IMR-90 (cell line): ENCODE results near the gene ATG5. TPM values are rescaled to one million over a fixed set of nuclear protein-coding genes. Genes with fewer than 3 reads are reported as not detected.

ENCODE experiments used
- ATAC-seq: fragments of 200-7000 bp; cut with Tn5 transposase; 2 replicates; pipeline ENCODE4 v1.9.1; 2020; ENCODE audit warnings: low read depth, mild to moderate bottlenecking, moderate library complexity
- BruUV-seq: library from RNA; stranded (reverse); fragments of 400-500 nt; replicated peaks from 2 replicates; lab custom pipeline; 2021; lab: Mats Ljungman, UMichigan
- CTCF ChIA-PET: fragments of 300-600 bp; formaldehyde crosslinking; extraction: SDS; loops from one replicate; lab custom pipeline; 2021; ENCODE audit warnings: antibody characterized with exemption; lab: Yijun Ruan, JAX
- POLR2A ChIA-PET: fragments of 300-600 bp; sonication (Branson Sonifier 250); formaldehyde crosslinking; loops from one replicate; lab custom pipeline; 2022; ENCODE audit warnings: antibody characterized with exemption; ENCODE audit not compliant: unreplicated experiment; lab: Charles Lee
- DNase-seq: peaks from one replicate; pipeline ENCODE4 v3.0.0; 2013
- H2AFZ ChIP-seq: replicated peaks from 2 replicates; pipeline ENCODE3; 2013; ENCODE audit warnings: low read length, mild to moderate bottlenecking; ENCODE audit not compliant: poor library complexity
- H2AK5ac ChIP-seq: 2 replicates; pipeline ENCODE4 v1.6.1; 2013; ENCODE audit warnings: low read depth, low read length, inconsistent platforms
- H2AK9ac ChIP-seq: replicated peaks from 2 replicates; pipeline ENCODE3; 2013; ENCODE audit warnings: mild to moderate bottlenecking, low read depth, low read length, moderate library complexity; ENCODE audit not compliant: poor library complexity
- H2BK120ac ChIP-seq: 2 replicates; pipeline ENCODE4 v1.6.1; 2013; ENCODE audit warnings: low read depth, low read length, inconsistent platforms
- H2BK15ac ChIP-seq: 3 replicates; pipeline ENCODE4 v1.6.1; 2013; ENCODE audit warnings: low read depth, low read length, inconsistent platforms
- H2BK20ac ChIP-seq: 2 replicates; pipeline ENCODE4 v1.6.1; 2013; ENCODE audit warnings: low read depth, mild to moderate bottlenecking, inconsistent platforms, low read length, moderate library complexity
- H2BK5ac ChIP-seq: 2 replicates; pipeline ENCODE4 v1.6.1; 2013; ENCODE audit warnings: mild to moderate bottlenecking, low read depth, low read length, inconsistent platforms; ENCODE audit not compliant: poor library complexity, severe bottlenecking
- H3K14ac ChIP-seq: replicated peaks from 2 replicates; pipeline ENCODE4 v1.6.1; 2013; ENCODE audit warnings: low read depth, low read length, inconsistent platforms
- H3K18ac ChIP-seq: 2 replicates; pipeline ENCODE4 v1.6.1; 2013; ENCODE audit warnings: low read depth, low read length, control low read depth
- H3K23ac ChIP-seq: 2 replicates; pipeline ENCODE4 v1.6.1; 2013; ENCODE audit warnings: low read depth, low read length, inconsistent platforms
- H3K27ac ChIP-seq: 2 replicates; pipeline ENCODE4 v1.5.1; 2013; ENCODE audit warnings: mild to moderate bottlenecking, control low read depth, low read length; ENCODE audit not compliant: insufficient read depth
- H3K27me3 ChIP-seq: 2 replicates; pipeline ENCODE4 v1.6.1; 2013; ENCODE audit warnings: low read length; ENCODE audit not compliant: control insufficient read depth, insufficient read depth
- H3K36me3 ChIP-seq: 2 replicates; pipeline ENCODE4 v1.6.1; 2013; ENCODE audit warnings: low read length, mixed read lengths; ENCODE audit not compliant: control insufficient read depth, insufficient read depth
- H3K4ac ChIP-seq: 2 replicates; pipeline ENCODE4 v1.6.1; 2013; ENCODE audit warnings: low read depth, low read length, inconsistent platforms
- H3K4me1 ChIP-seq: 2 replicates; pipeline ENCODE4 v1.6.1; 2013; ENCODE audit warnings: low read length, mixed read lengths; ENCODE audit not compliant: control insufficient read depth, insufficient read depth
- H3K4me2 ChIP-seq: 2 replicates; pipeline ENCODE4 v1.6.1; 2013; ENCODE audit warnings: low read depth, mild to moderate bottlenecking, control low read depth, low read length, moderate library complexity
- H3K4me3 ChIP-seq: 2 replicates; pipeline ENCODE4 v1.5.1; 2013; ENCODE audit warnings: low read depth, mild to moderate bottlenecking, control low read depth, low read length, moderate library complexity; ENCODE audit not compliant: insufficient read depth
- H3K56ac ChIP-seq: 2 replicates; pipeline ENCODE4 v1.6.1; 2013; ENCODE audit warnings: low read length, inconsistent platforms; ENCODE audit not compliant: insufficient read depth; ENCODE audit errors: extremely low read depth
- H3K79me1 ChIP-seq, 2 experiments: 2 replicates each; pipeline ENCODE4 v1.6.1; 2013; ENCODE audit warnings: low read length in 2 of 2, inconsistent platforms in 1 of 2, low read depth in 1 of 2
- H3K9ac ChIP-seq: 2 replicates; pipeline ENCODE4 v1.6.1; 2013; ENCODE audit warnings: low read depth, low read length, control low read depth
- H3K9me1 ChIP-seq: 2 replicates; pipeline ENCODE4 v1.6.1; 2013; ENCODE audit warnings: low read length, inconsistent platforms; ENCODE audit not compliant: insufficient read depth
- H3K9me3 ChIP-seq: 2 replicates; pipeline ENCODE4 v1.6.1; 2013; ENCODE audit warnings: low read length; ENCODE audit not compliant: control insufficient read depth, insufficient read depth
- H4K20me1 ChIP-seq: 2 replicates; pipeline ENCODE4 v1.6.1; 2013; ENCODE audit warnings: low read length, inconsistent platforms; ENCODE audit not compliant: insufficient read depth
- H4K5ac ChIP-seq: 2 replicates; pipeline ENCODE4 v1.6.1; 2013; ENCODE audit warnings: mild to moderate bottlenecking, low read depth, low read length, control low read depth
- H4K8ac ChIP-seq, 2 experiments: 2 replicates each; pipeline ENCODE4 v1.6.1; 2013; ENCODE audit warnings: low read depth in 2 of 2, low read length in 2 of 2, control low read depth in 1 of 2, inconsistent platforms in 1 of 2
- H4K91ac ChIP-seq: 2 replicates; pipeline ENCODE4 v1.6.1; 2013; ENCODE audit warnings: low read depth, low read length, inconsistent platforms; ENCODE audit not compliant: insufficient read depth
- BHLHE40 ChIP-seq: fragments of 150-350 bp; IDR thresholded peaks from 2 replicates; pipeline ENCODE4 v1.6.1; 2016; ENCODE audit warnings: mild to moderate bottlenecking, low read depth, low read length
- CEBPB ChIP-seq: IDR thresholded peaks from 2 replicates; pipeline ENCODE4 v1.6.1; 2012; ENCODE audit warnings: low read depth, low read length, improper control_type of control experiment
- CHD1 ChIP-seq: IDR thresholded peaks from 2 replicates; pipeline ENCODE4 v1.6.1; 2012; ENCODE audit warnings: low read depth, low read length, improper control_type of control experiment
- ELK1 ChIP-seq: fragments of 150-350 bp; IDR thresholded peaks from 2 replicates; pipeline ENCODE4 v1.6.1; 2016; ENCODE audit warnings: low read depth, mild to moderate bottlenecking, low read length, moderate library complexity, borderline replicate concordance
- FOS ChIP-seq: fragments of 150-350 bp; IDR thresholded peaks from 2 replicates; pipeline ENCODE4 v1.6.1; 2016; ENCODE audit warnings: low read depth, low read length
- MAFK ChIP-seq: IDR thresholded peaks from 2 replicates; pipeline ENCODE4 v1.6.1; 2012; ENCODE audit warnings: low read depth, low read length, improper control_type of control experiment
- MAZ ChIP-seq: IDR thresholded peaks from 2 replicates; pipeline ENCODE4 v1.6.1; 2012; ENCODE audit warnings: low read depth, mild to moderate bottlenecking, low read length, improper control_type of control experiment, moderate library complexity, borderline replicate concordance
- MXI1 ChIP-seq: IDR thresholded peaks from 2 replicates; pipeline ENCODE4 v1.6.1; 2012; ENCODE audit warnings: low read depth, mild to moderate bottlenecking, low read length, moderate library complexity, borderline replicate concordance
- NFE2L2 ChIP-seq: fragments of 150-350 bp; IDR thresholded peaks from 2 replicates; pipeline ENCODE4 v1.6.1; 2016; ENCODE audit warnings: low read depth, mild to moderate bottlenecking, low read length
- POLR2A ChIP-seq: IDR thresholded peaks from 2 replicates; pipeline ENCODE4 v1.6.1; 2012; ENCODE audit warnings: mild to moderate bottlenecking, low read depth, low read length
- RAD21 ChIP-seq: IDR thresholded peaks from 2 replicates; pipeline ENCODE4 v1.6.1; 2012; ENCODE audit warnings: low read length, improper control_type of control experiment
- RCOR1 ChIP-seq: IDR thresholded peaks from 2 replicates; pipeline ENCODE4 v1.6.1; 2012; ENCODE audit warnings: mild to moderate bottlenecking, low read length, improper control_type of control experiment; ENCODE audit not compliant: insufficient replicate concordance
- RFX5 ChIP-seq: IDR thresholded peaks from 2 replicates; pipeline ENCODE4 v1.8.0; 2012; ENCODE audit warnings: low read depth, mild to moderate bottlenecking, low read length, moderate library complexity
- SMC3 ChIP-seq: fragments of 150-350 bp; IDR thresholded peaks from 2 replicates; pipeline ENCODE4 v1.6.1; 2016; ENCODE audit warnings: low read depth, mild to moderate bottlenecking, antibody characterized with exemption, low read length, moderate library complexity
- USF2 ChIP-seq: fragments of 150-350 bp; IDR thresholded peaks from 2 replicates; pipeline ENCODE4 v1.6.1; 2017; ENCODE audit warnings: mild to moderate bottlenecking, antibody characterized with exemption, low read length, low read depth
- WGBS, 2 experiments: methylation state at CpG; one replicate each; pipeline versions ENCODE4 v1.1.5 to v1.1.7; 2013; ENCODE audit warnings: missing lambda C conversion rate in 2 of 2; ENCODE audit not compliant: insufficient read length in 1 of 2; ENCODE audit errors: extremely low coverage in 2 of 2; 5-methylcytosine and 5-hydroxymethylcytosine counted together
- dilution Hi-C: fragments of 300-500 bp; cut with HindIII; formaldehyde crosslinking; loops from one replicate; pipeline ENCODE4 v1.14.3; 2018; ENCODE audit warnings: low sequenced_read_pairs; ENCODE audit not compliant: unreplicated experiment
- in situ Hi-C: fragments of 300-500 bp; cut with MboI; formaldehyde crosslinking; loops from 3 replicates; pipeline ENCODE4 v1.14.3; 2019; ENCODE audit warnings: low sequenced_read_pairs, inconsistent platforms, mixed read lengths
- intact Hi-C: fragments of 100-400 bp; cut with micrococcal nuclease; formaldehyde crosslinking; loops from 2 replicates; pipeline ENCODE4 v1.10.0; 2022
- polyA plus RNA-seq, 3 experiments: library from polyadenylated mRNA; depleted of rRNA; stranded (reverse); fragments of >200 nt; gene quantifications; 2 replicates each; pipeline ENCODE4 v1.2.3, GENCODE V29; 2012; ENCODE audit warnings: low replicate concordance in 1 of 3
- total RNA-seq: library from RNA; depleted of rRNA; stranded (reverse); fragments of >200 nt; gene quantifications from 2 replicates; pipeline ENCODE4 v1.2.3, GENCODE V29; 2012
- TF ChIP-seq, protein P1 (sequence below): conservative IDR thresholded peaks from 2 replicates; pipeline ENCODE4 v1.5.1; 2012; ENCODE audit warnings: mild to moderate bottlenecking, low read depth, low read length, improper control_type of control experiment

ATG5 gene
- total and polyA plus RNA-seq, 2 of the 4 experiments (the other 2 are of a cell fraction), result 13.5 to 28.0 TPM

DNA sequence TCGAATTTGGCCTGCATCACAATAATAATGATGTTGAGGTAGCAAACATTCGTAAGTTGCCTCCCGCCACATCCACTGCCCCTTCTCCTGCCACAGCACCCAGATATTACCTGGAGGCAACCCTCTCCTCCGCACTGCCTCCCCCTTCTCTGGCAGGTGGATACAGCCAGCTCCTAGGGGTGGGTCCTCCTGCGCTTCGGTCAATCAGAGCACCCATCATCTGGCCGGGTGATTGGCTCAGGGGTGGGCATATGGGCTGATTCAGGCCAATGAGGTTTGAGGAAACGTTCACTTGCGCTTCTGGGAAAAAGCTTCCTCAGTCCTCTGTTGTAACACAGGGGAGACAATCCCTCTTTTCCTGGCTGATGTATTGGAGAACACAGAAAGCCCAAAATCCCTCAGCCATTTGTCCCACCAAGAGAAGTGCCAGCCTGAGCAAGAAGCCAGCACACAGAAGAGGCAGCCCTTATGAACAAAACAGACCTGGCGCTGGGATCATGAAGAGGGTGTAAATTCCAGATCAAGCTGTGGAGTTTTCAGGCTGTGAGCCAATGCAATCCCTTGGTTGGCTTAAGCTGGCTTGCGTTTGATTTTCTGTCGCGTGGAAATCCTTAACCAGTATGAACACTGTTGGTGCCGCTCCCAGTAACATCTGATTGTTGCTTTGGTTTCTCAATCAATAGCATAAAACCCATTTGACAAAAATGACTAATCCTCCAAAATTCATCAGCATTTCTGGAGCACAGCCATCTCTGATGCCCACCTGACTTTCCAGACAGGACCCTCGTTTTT is 157.3 kb downstream of the ATG5 start:
- H3K4ac ChIP-seq, result no peak overlapping the region
- dilution Hi-C loops (no loop called here), intact Hi-C loops (no loop called here), in situ Hi-C loops (no loop called here)
- H3K56ac ChIP-seq, result no peak overlapping the region
- 92% methylated on average over 6 of the region's 15 CpGs; no CpG with 5 or more reads in 1 of the 2 experiments for WGBS, 2 experiments
- H3K36me3 ChIP-seq, result no peaks in the 10 kb centered on the region
- H4K20me1 ChIP-seq, result no peaks in the 10 kb centered on the region
- no peak overlapping the region for H2BK5ac ChIP-seq
- H2BK15ac ChIP-seq, result no peak overlapping the region
- no peak for ATAC-seq
- H3K4me3 ChIP-seq, result no peak overlapping the region
- no peak overlapping the region for H4K91ac ChIP-seq
- ChIA-PET POLR2A (no interaction called here), CTCF (no interaction called here)
- no peak overlapping the region for H4K5ac ChIP-seq
- no peak overlapping the region for H4K8ac ChIP-seq
- H3K9ac ChIP-seq, result no peak overlapping the region
- H3K23ac ChIP-seq, result no peak overlapping the region
- H3K4me1 ChIP-seq, result peaks cover 10% of the 10 kb centered on the region
- H2AK5ac ChIP-seq, result no peak overlapping the region
- H3K79me1 ChIP-seq, result no peaks in the 10 kb centered on the region
- no peaks in the 10 kb centered on the region for H3K27me3 ChIP-seq
- peaks cover 15% of the 10 kb centered on the region for H3K9me1 ChIP-seq
- H3K18ac ChIP-seq, result no peak overlapping the region
- no peak for DNase-seq
- H2AK9ac ChIP-seq, result no peak overlapping the region
- no peak overlapping the region for H2AFZ ChIP-seq
- TF ChIP-seq ELK1 (no peak), RAD21 (no peak), MAFK (no peak), RCOR1 (no peak), USF2 (no peak), MXI1 (no peak), SMC3 (no peak), FOS (no peak), BHLHE40 (no peak), RFX5 (no peak), MAZ (no peak), POLR2A (no peak), CHD1 (no peak), NFE2L2 (no peak), CEBPB (no peak)
- TF ChIP-seq, protein P1, sequence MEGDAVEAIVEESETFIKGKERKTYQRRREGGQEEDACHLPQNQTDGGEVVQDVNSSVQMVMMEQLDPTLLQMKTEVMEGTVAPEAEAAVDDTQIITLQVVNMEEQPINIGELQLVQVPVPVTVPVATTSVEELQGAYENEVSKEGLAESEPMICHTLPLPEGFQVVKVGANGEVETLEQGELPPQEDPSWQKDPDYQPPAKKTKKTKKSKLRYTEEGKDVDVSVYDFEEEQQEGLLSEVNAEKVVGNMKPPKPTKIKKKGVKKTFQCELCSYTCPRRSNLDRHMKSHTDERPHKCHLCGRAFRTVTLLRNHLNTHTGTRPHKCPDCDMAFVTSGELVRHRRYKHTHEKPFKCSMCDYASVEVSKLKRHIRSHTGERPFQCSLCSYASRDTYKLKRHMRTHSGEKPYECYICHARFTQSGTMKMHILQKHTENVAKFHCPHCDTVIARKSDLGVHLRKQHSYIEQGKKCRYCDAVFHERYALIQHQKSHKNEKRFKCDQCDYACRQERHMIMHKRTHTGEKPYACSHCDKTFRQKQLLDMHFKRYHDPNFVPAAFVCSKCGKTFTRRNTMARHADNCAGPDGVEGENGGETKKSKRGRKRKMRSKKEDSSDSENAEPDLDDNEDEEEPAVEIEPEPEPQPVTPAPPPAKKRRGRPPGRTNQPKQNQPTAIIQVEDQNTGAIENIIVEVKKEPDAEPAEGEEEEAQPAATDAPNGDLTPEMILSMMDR, result no peak
- H3K4me2 ChIP-seq, result no peak overlapping the region
- no peak overlapping the region for H3K27ac ChIP-seq
- BruUV-seq, result no TSS peak
- H3K9me3 ChIP-seq, result no peaks in the 10 kb centered on the region
- H2BK120ac ChIP-seq, result no peak overlapping the region
- no peak overlapping the region for H3K14ac ChIP-seq
- H2BK20ac ChIP-seq, result no peak overlapping the region
